HEK293 (cell line): ENCODE results near the gene ONECUT2.
A peak's percentile ranks its signal among the peaks of the same experiment; 100 is the strongest.

Experiments used
- CTCF ChIP-seq: fragments of 450-650 bp; formaldehyde crosslinking; IDR thresholded peaks from 2 replicates; pipeline ENCODE4 v1.5.1; 2016; ENCODE audit warnings: missing biosample characterization, missing genetic modification characterization
- EGR2 ChIP-seq: fragments of 450-650 bp; formaldehyde crosslinking; IDR thresholded peaks from 2 replicates; pipeline ENCODE4 v1.5.1; 2016; ENCODE audit warnings: low read depth, missing biosample characterization, missing genetic modification characterization
- GLIS2 ChIP-seq: fragments of 450-650 bp; formaldehyde crosslinking; IDR thresholded peaks from 2 replicates; pipeline ENCODE4 v1.5.1; 2016; ENCODE audit warnings: missing biosample characterization, missing genetic modification characterization
- OSR2 ChIP-seq: fragments of 450-650 bp; formaldehyde crosslinking; IDR thresholded peaks from 2 replicates; pipeline ENCODE4 v1.5.1; 2016; ENCODE audit warnings: missing biosample characterization, missing genetic modification characterization
- PBX3 ChIP-seq: sonication (generic); formaldehyde crosslinking; IDR thresholded peaks from 2 replicates; pipeline ENCODE4 v1.8.1; 2022; ENCODE audit warnings: mild to moderate bottlenecking, moderate library complexity, missing genetic modification reagents
- SETDB1 ChIP-seq: IDR thresholded peaks from one replicate; pipeline ENCODE4 v1.6.1; 2017; ENCODE audit warnings: mild to moderate bottlenecking, low read length, moderate library complexity, mixed read lengths; ENCODE audit not compliant: insufficient read length
- SP7 ChIP-seq: fragments of 450-650 bp; formaldehyde crosslinking; IDR thresholded peaks from 2 replicates; pipeline ENCODE4 v1.5.1; 2016; ENCODE audit warnings: missing biosample characterization, missing genetic modification characterization
- YY2 ChIP-seq: fragments of 450-650 bp; formaldehyde crosslinking; IDR thresholded peaks from 2 replicates; pipeline ENCODE4 v1.5.1; 2016; ENCODE audit warnings: missing biosample characterization, missing genetic modification characterization
- ZBTB17 ChIP-seq: fragments of 450-650 bp; formaldehyde crosslinking; IDR thresholded peaks from 2 replicates; pipeline ENCODE4 v1.5.1; 2016; ENCODE audit warnings: missing biosample characterization, missing genetic modification characterization
- ZBTB44 ChIP-seq: fragments of 450-650 bp; IDR thresholded peaks from 2 replicates; pipeline ENCODE4 v1.5.1; 2018; ENCODE audit warnings: missing biosample characterization, mild to moderate bottlenecking, missing genetic modification characterization
- ZBTB6 ChIP-seq: fragments of 450-650 bp; formaldehyde crosslinking; IDR thresholded peaks from 2 replicates; pipeline ENCODE4 v1.5.1; 2017; ENCODE audit warnings: missing biosample characterization, missing genetic modification characterization
- ZFHX2 ChIP-seq: fragments of 450-650 bp; formaldehyde crosslinking; conservative IDR thresholded peaks from 2 replicates; pipeline ENCODE4 v1.5.1; 2016; ENCODE audit warnings: missing biosample characterization, missing genetic modification characterization
- ZNF121 ChIP-seq: fragments of 450-650 bp; formaldehyde crosslinking; IDR thresholded peaks from 2 replicates; pipeline ENCODE4 v1.5.1; 2016; ENCODE audit warnings: missing biosample characterization, missing genetic modification characterization
- ZNF132 ChIP-seq: fragments of 450-650 bp; formaldehyde crosslinking; IDR thresholded peaks from 2 replicates; pipeline ENCODE4 v1.5.1; 2017; ENCODE audit warnings: missing biosample characterization, missing genetic modification characterization, borderline replicate concordance
- ZNF155 ChIP-seq: fragments of 450-650 bp; formaldehyde crosslinking; IDR thresholded peaks from 2 replicates; pipeline ENCODE4 v1.5.1; 2016; ENCODE audit warnings: missing biosample characterization, missing genetic modification characterization
- ZNF16 ChIP-seq: fragments of 450-650 bp; formaldehyde crosslinking; IDR thresholded peaks from 2 replicates; pipeline ENCODE4 v1.5.1; 2016; ENCODE audit warnings: low read depth, missing biosample characterization, missing genetic modification characterization
- ZNF266 ChIP-seq: fragments of 450-650 bp; formaldehyde crosslinking; IDR thresholded peaks from 2 replicates; pipeline ENCODE4 v1.5.1; 2016; ENCODE audit warnings: missing biosample characterization, missing genetic modification characterization, low read depth
- ZNF324 ChIP-seq: fragments of 450-650 bp; formaldehyde crosslinking; IDR thresholded peaks from 2 replicates; pipeline ENCODE4 v1.5.1; 2016; ENCODE audit warnings: missing biosample characterization, missing genetic modification characterization
- ZNF354C ChIP-seq: fragments of 450-650 bp; formaldehyde crosslinking; IDR thresholded peaks from 2 replicates; pipeline ENCODE4 v1.5.1; 2016; ENCODE audit warnings: missing biosample characterization, missing genetic modification characterization, low read depth, borderline replicate concordance
- ZNF488 ChIP-seq: fragments of 450-650 bp; formaldehyde crosslinking; IDR thresholded peaks from 2 replicates; pipeline ENCODE4 v1.5.1; 2016; ENCODE audit warnings: missing biosample characterization, missing genetic modification characterization
- ZNF501 ChIP-seq: fragments of 450-650 bp; formaldehyde crosslinking; IDR thresholded peaks from 2 replicates; pipeline ENCODE4 v1.5.1; 2016; ENCODE audit warnings: missing biosample characterization, missing genetic modification characterization
- ZNF510 ChIP-seq: fragments of 450-650 bp; formaldehyde crosslinking; IDR thresholded peaks from 2 replicates; pipeline ENCODE4 v1.5.1; 2018; ENCODE audit warnings: mild to moderate bottlenecking, missing genetic modification characterization, missing biosample characterization; ENCODE audit not compliant: insufficient replicate concordance
- ZNF600 ChIP-seq: fragments of 450-650 bp; formaldehyde crosslinking; IDR thresholded peaks from 2 replicates; pipeline ENCODE4 v1.5.1; 2016; ENCODE audit warnings: missing biosample characterization, missing genetic modification characterization
- ZNF623 ChIP-seq: fragments of 450-650 bp; formaldehyde crosslinking; IDR thresholded peaks from 2 replicates; pipeline ENCODE4 v1.5.1; 2016; ENCODE audit warnings: missing biosample characterization, missing genetic modification characterization
- ZNF629 ChIP-seq: fragments of 450-650 bp; formaldehyde crosslinking; IDR thresholded peaks from 2 replicates; pipeline ENCODE4 v1.5.1; 2017; ENCODE audit warnings: missing biosample characterization, missing genetic modification characterization
- ZNF664 ChIP-seq: fragments of 450-650 bp; formaldehyde crosslinking; IDR thresholded peaks from 2 replicates; pipeline ENCODE4 v1.5.1; 2016; ENCODE audit warnings: missing biosample characterization, missing genetic modification characterization
- ZNF670 ChIP-seq: fragments of 450-650 bp; formaldehyde crosslinking; IDR thresholded peaks from 2 replicates; pipeline ENCODE4 v1.5.1; 2016; ENCODE audit warnings: missing biosample characterization, missing genetic modification characterization, low read depth
- ZNF704 ChIP-seq: fragments of 450-650 bp; formaldehyde crosslinking; IDR thresholded peaks from 2 replicates; pipeline ENCODE4 v1.5.1; 2016; ENCODE audit warnings: missing biosample characterization, missing genetic modification characterization
- ZNF776 ChIP-seq: fragments of 450-650 bp; formaldehyde crosslinking; IDR thresholded peaks from 2 replicates; pipeline ENCODE4 v1.5.0; 2017; ENCODE audit warnings: missing biosample characterization, missing genetic modification characterization, borderline replicate concordance
- ZNF777 ChIP-seq: fragments of 450-650 bp; formaldehyde crosslinking; IDR thresholded peaks from 2 replicates; pipeline ENCODE4 v1.5.1; 2017; ENCODE audit warnings: missing biosample characterization, missing genetic modification characterization, borderline replicate concordance
- ZSCAN30 ChIP-seq: fragments of 450-650 bp; IDR thresholded peaks from 2 replicates; pipeline ENCODE4 v1.5.1; 2018; ENCODE audit warnings: missing biosample characterization, mild to moderate bottlenecking, missing genetic modification characterization, moderate library complexity
- ZSCAN5A ChIP-seq: fragments of 450-650 bp; formaldehyde crosslinking; IDR thresholded peaks from 2 replicates; pipeline ENCODE4 v1.5.1; 2016; ENCODE audit warnings: missing biosample characterization, missing genetic modification characterization

Gene ONECUT2

GRCh38 chr18:57436191-57436964 is 1.2 kb downstream of the ONECUT2 start (continued):
- TF ChIP-seq ZNF777 (tag by site-specific recombination): peak; percentile 53
- TF ChIP-seq ZSCAN30 (tag by site-specific recombination): no peak
- no peak for TF ChIP-seq ZNF704
- TF ChIP-seq ZNF600 (tag by site-specific recombination): peak; percentile 80
- TF ChIP-seq ZNF664 (tag by site-specific recombination): no peak
- TF ChIP-seq GLIS2 (tag by site-specific recombination): no peak
- no peak for TF ChIP-seq YY2 (tag by site-specific recombination)
- no peak for TF ChIP-seq ZNF132 (tag by site-specific recombination)
- peak; percentile 38; the same call in 1 of the 2 replicates for TF ChIP-seq ZNF501 (tag by site-specific recombination)
- no peak for TF ChIP-seq ZNF324 (tag by site-specific recombination)
- TF ChIP-seq ZNF354C (tag by site-specific recombination): no peak
- TF ChIP-seq SETDB1: no peak
- TF ChIP-seq ZSCAN5A (tag by site-specific recombination): no peak
- TF ChIP-seq SP7 (tag by site-specific recombination): no peak
- TF ChIP-seq ZNF623 (tag by site-specific recombination): no peak
- TF ChIP-seq ZNF121 (tag by site-specific recombination): no peak
- TF ChIP-seq ZNF16 (tag by site-specific recombination): no peak
- TF ChIP-seq EGR2 (tag by site-specific recombination): no peak
- TF ChIP-seq ZNF629 (tag by site-specific recombination): no peak
- TF ChIP-seq ZBTB44 (tag by site-specific recombination): no peak
- TF ChIP-seq ZNF510 (tag by site-specific recombination): no peak
- TF ChIP-seq ZNF776 (tag by site-specific recombination): peak; percentile 60; the same call in 1 of the 2 replicates
- TF ChIP-seq PBX3 (CRISPR knock-in tag): no peak; the same call in 1 of the 2 replicates
- TF ChIP-seq ZBTB17 (tag by site-specific recombination): no peak
- peak; percentile 27; the same call in 1 of the 2 replicates for TF ChIP-seq ZFHX2
- TF ChIP-seq OSR2 (tag by site-specific recombination): no peak
- TF ChIP-seq ZBTB6 (tag by site-specific recombination): peak; percentile 12; the same call in 1 of the 2 replicates
- no peak for TF ChIP-seq ZNF670 (tag by site-specific recombination)
- no peak for TF ChIP-seq ZNF155 (tag by site-specific recombination)
- no peak for TF ChIP-seq CTCF
- no peak for TF ChIP-seq ZNF266
- TF ChIP-seq ZNF488 (tag by site-specific recombination): no peak
